ENCODE measurements around the gene FHL3.
"Not testable (repeated sequence)": the region's sequence is repeated elsewhere in the genome, so short reads cannot be mapped to it uniquely, and the experiment has no call there.

- not testable (repeated sequence) for TF ChIP-seq RFX5 (IDR thresholded peaks at IDR 0.05; ENCODE audit: low read depth, low read length); CTCF (conservative IDR thresholded peaks at IDR 0.05; ENCODE audit: low read depth, low read length); CHD1 (IDR thresholded peaks at IDR 0.05; ENCODE audit: low read depth, low read length); POLR2A (IDR thresholded peaks at IDR 0.05; ENCODE audit: low read depth, low read length); RCOR1 (IDR thresholded peaks at IDR 0.05; ENCODE audit: insufficient replicate concordance, low read length); SMC3 (IDR thresholded peaks at IDR 0.05; ENCODE audit: low read depth, low read length); FOS (IDR thresholded peaks at IDR 0.05; ENCODE audit: low read depth, low read length); CEBPB (IDR thresholded peaks at IDR 0.05; ENCODE audit: low read depth, low read length); MAFK (IDR thresholded peaks at IDR 0.05; ENCODE audit: low read depth, low read length); USF2 (IDR thresholded peaks at IDR 0.05; ENCODE audit: low read depth, low read length); MAZ (IDR thresholded peaks at IDR 0.05; ENCODE audit: borderline replicate concordance, low read depth, low read length); RAD21 (IDR thresholded peaks at IDR 0.05; ENCODE audit: low read length); MXI1 (IDR thresholded peaks at IDR 0.05; ENCODE audit: borderline replicate concordance, low read depth, low read length)
Observed at GRCh38 chr1:37973684-37974083, 31.6 kb downstream of the FHL3 start.

All from IMR-90 (cell line).